ENCODE results near the gene ARHGEF11. TPM values are rescaled to one million over a fixed set of nuclear protein-coding genes. Genes with fewer than 3 reads are reported as not detected.

Gene ARHGEF11
- polyA plus RNA-seq, 1 donor (not counting 4 experiments of a cell fraction or from before 2014, with no cell fraction given): 8.0 TPM

DNA sequence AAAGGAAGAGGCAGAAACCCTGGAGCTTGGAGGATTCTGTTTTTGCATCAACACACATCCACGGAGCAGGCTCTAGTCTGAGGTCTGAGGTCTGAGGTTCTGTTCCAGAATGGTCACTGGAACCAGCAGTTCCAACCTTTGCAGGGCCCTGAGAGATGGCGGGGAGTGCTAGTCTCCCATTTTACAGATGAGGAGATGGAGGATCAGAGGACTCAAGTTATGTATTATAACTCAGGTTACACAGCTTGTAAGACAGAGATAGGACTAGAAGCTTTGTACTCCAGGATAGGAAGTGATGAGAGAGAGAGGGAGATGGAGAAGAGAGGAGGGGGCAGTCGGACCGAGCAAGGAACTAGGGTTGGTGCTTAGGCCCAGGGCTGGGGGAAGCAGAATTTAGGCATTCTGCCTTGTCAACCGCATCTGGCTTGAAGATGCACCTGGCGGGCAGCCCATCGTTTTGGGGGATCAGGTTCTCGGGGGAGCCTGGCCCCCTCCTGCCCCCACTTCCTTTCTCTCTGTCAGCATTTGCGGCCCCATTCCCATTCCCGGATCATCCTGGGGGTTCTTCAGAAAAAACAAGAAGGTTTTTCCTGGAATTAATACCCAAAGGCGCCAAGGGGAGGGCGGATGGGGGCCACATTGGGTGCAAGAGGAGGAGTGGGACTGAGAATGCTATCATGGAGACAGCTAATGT lies 146.4 kb downstream of the ARHGEF11 start:
- H2AFZ ChIP-seq (ENCODE audit: control insufficient read depth, low read length): no peak overlapping the region
- H3K79me2 ChIP-seq (ENCODE audit: control insufficient read depth, insufficient read depth, low read length): no peaks in the 10 kb centered on the region
- H3K27me3 ChIP-seq (ENCODE audit: control insufficient read depth, extremely low read depth, insufficient read depth, low read length): no peaks in the 10 kb centered on the region
- no peak overlapping the region for H3K9ac ChIP-seq (ENCODE audit: control insufficient read depth, extremely low read depth, insufficient read depth, low read length)
- no peak overlapping the region for H3K4me2 ChIP-seq (ENCODE audit: control insufficient read depth, extremely low read depth, insufficient read depth, low read depth, low read length)
- H4K20me1 ChIP-seq (ENCODE audit: control insufficient read depth, extremely low read depth, insufficient read depth, low read length): no peaks in the 10 kb centered on the region
- no peak for DNase-seq (ENCODE audit: low read depth, low spot score)
- dilution Hi-C loops (cut with MboI; ENCODE audit: extremely low pct_ligation_motif_present, low sequenced_read_pairs): no loop called here
- H3K9me3 ChIP-seq (ENCODE audit: control insufficient read depth, low read depth, low read length): no peaks in the 10 kb centered on the region
- no peaks in the 10 kb centered on the region for H3K9me1 ChIP-seq (ENCODE audit: control insufficient read depth, extremely low read depth, insufficient read depth, low read length)
- H3K4me1 ChIP-seq (ENCODE audit: control insufficient read depth, extremely low read depth, insufficient read depth, low read length): peaks cover 33% of the 10 kb centered on the region
- H3K36me3 ChIP-seq (ENCODE audit: control insufficient read depth in 2 of 2, extremely low read depth in 1 of 2, insufficient read depth in 2 of 2, low read length in 2 of 2): no peaks in the 10 kb centered on the region
- no peak for TF ChIP-seq EZH2 (IDR thresholded peaks at IDR 0.05; ENCODE audit: low read length)
- TF ChIP-seq, protein P1, sequence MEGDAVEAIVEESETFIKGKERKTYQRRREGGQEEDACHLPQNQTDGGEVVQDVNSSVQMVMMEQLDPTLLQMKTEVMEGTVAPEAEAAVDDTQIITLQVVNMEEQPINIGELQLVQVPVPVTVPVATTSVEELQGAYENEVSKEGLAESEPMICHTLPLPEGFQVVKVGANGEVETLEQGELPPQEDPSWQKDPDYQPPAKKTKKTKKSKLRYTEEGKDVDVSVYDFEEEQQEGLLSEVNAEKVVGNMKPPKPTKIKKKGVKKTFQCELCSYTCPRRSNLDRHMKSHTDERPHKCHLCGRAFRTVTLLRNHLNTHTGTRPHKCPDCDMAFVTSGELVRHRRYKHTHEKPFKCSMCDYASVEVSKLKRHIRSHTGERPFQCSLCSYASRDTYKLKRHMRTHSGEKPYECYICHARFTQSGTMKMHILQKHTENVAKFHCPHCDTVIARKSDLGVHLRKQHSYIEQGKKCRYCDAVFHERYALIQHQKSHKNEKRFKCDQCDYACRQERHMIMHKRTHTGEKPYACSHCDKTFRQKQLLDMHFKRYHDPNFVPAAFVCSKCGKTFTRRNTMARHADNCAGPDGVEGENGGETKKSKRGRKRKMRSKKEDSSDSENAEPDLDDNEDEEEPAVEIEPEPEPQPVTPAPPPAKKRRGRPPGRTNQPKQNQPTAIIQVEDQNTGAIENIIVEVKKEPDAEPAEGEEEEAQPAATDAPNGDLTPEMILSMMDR (optimal IDR thresholded peaks at IDR 0.05 in 1 of 3, IDR thresholded peaks at IDR 0.05 in 1 of 3, conservative IDR thresholded peaks at IDR 0.05 in 1 of 3; ENCODE audit: extremely low read depth in 1 of 3, insufficient read depth in 2 of 3, low read length in 3 of 3): no peak
- FAIRE-seq: no peak
- no peak overlapping the region for H3K27ac ChIP-seq (ENCODE audit: control insufficient read depth, insufficient read depth, low read length)
- H3K4me3 ChIP-seq (ENCODE audit: control insufficient read depth in 2 of 3, extremely low read depth in 1 of 3, insufficient read depth in 2 of 3, low read depth in 1 of 3, low read length in 3 of 3): no peak overlapping the region

DNA sequence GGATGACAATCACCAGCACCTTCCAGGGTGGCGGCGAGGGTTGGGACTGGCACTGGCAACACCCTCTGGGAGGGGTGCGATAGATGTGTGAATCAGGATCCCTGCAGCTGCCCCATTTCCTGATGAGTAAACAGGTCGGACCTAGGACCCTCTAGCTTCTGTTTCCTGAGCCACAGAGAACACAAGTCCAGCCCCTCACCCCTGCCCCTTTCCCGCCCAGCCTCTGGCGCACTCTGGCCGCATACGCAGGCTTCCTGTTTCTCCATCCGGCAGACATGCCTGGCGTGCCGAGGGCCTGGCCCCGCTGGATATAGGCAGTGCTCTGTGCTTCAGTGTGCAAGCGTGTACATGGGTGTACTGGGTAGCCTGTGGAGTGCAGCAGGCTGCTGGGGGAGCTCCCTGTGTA lies 147.4 kb downstream of the ARHGEF11 start:
- H3K9ac ChIP-seq (ENCODE audit: control insufficient read depth, extremely low read depth, insufficient read depth, low read length): peak overlapping the region; percentile 71
- no peaks in the 10 kb centered on the region for H4K20me1 ChIP-seq (ENCODE audit: control insufficient read depth, extremely low read depth, insufficient read depth, low read length)
- FAIRE-seq (peak; percentile 65), DNase-seq (ENCODE audit: low read depth, low spot score) (no peak)
- H3K9me1 ChIP-seq (ENCODE audit: control insufficient read depth, extremely low read depth, insufficient read depth, low read length): no peaks in the 10 kb centered on the region
- H3K36me3 ChIP-seq (ENCODE audit: control insufficient read depth in 2 of 2, extremely low read depth in 1 of 2, insufficient read depth in 2 of 2, low read length in 2 of 2): no peaks in the 10 kb centered on the region
- H3K27ac ChIP-seq (ENCODE audit: control insufficient read depth, insufficient read depth, low read length): peak overlapping the region; percentile 97
- no peaks in the 10 kb centered on the region for H3K9me3 ChIP-seq (ENCODE audit: control insufficient read depth, low read depth, low read length)
- no peak overlapping the region for H3K4me3 ChIP-seq (ENCODE audit: control insufficient read depth in 2 of 3, extremely low read depth in 1 of 3, insufficient read depth in 2 of 3, low read depth in 1 of 3, low read length in 3 of 3)
- TF ChIP-seq, protein P1 (optimal IDR thresholded peaks at IDR 0.05 in 1 of 3, IDR thresholded peaks at IDR 0.05 in 1 of 3, conservative IDR thresholded peaks at IDR 0.05 in 1 of 3; ENCODE audit: extremely low read depth in 1 of 3, insufficient read depth in 2 of 3, low read length in 3 of 3): no peak
- no peak for TF ChIP-seq EZH2 (IDR thresholded peaks at IDR 0.05; ENCODE audit: low read length)
- H2AFZ ChIP-seq (ENCODE audit: control insufficient read depth, low read length): peak overlapping the region; percentile 10
- H3K79me2 ChIP-seq (ENCODE audit: control insufficient read depth, insufficient read depth, low read length): no peaks in the 10 kb centered on the region
- H3K27me3 ChIP-seq (ENCODE audit: control insufficient read depth, extremely low read depth, insufficient read depth, low read length): no peaks in the 10 kb centered on the region
- peaks cover 33% of the 10 kb centered on the region for H3K4me1 ChIP-seq (ENCODE audit: control insufficient read depth, extremely low read depth, insufficient read depth, low read length)
- dilution Hi-C loops (cut with MboI; ENCODE audit: extremely low pct_ligation_motif_present, low sequenced_read_pairs): no loop called here
- H3K4me2 ChIP-seq (ENCODE audit: control insufficient read depth, extremely low read depth, insufficient read depth, low read depth, low read length): peak overlapping the region; percentile 90
